Stimulated activated CD4-positive, alpha-beta T cell treated with anti-CD3 and anti-CD28 coated beads, Interleukin-2, amount 100 ng/mL, for 48 hours (primary cell): ENCODE data around the gene SPATA9.

Experiments
- DNase-seq, 2 donors: peaks; one replicate each; pipeline ENCODE4 v3.0.0-alpha.2; 2020

Gene SPATA9

DNA sequence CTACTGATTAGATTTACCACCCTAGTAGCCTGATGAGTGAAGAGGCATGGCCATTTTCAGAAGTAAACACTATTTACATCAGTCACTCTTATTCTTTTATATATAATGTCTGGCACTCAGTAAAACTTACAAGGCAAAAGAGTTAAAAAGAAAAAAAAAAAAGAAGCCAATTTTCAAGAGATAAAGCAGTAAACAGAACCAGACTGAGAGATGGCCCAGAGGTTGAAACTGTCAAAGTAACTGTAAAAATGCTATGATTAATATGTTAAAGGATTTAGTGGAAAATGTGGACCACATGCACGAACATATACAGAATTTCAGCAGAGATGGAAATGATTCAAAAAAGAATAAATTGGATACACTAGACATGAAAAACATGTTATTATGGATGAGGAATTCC lies 69.3 kb downstream of the SPATA9 start:
- DNase-seq: no peak

DNA sequence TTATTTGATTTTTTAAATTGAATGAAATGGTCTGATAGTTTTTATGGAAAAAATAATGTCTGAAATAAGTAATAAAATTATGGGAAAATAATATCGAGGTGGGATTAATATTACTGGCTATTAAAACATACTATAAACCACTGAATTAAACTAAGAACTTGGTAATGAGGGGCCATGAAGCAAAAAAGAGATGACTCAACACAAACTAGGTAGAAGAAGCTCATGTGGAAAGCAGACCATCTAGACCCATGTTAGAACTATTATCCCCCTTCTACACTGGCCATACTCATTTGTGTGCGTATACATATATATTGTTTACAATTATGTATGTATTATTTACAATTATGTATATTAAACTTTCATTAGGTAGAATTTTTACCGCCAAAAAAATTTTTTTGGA lies 71.4 kb downstream of the SPATA9 start:
- DNase-seq: no peak

DNA sequence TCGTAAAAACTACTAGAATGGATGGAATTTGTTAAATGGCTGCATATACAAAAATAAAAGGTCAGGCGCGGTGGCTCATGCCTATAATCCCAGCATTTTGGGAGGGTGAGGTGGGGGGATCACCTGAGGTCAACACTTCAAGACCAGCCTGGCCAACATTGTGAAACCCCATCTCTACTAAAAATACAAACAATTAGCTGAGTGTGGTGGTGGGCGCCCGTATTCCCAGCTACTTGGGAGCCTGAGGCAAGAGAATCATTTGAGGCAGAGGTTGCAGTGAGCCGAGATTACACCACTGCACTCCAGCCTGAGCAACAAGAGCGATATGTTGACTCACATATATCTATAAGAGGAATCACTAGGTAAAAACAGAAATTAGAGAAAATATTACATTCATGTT lies 72.2 kb downstream of the SPATA9 start:
- DNase-seq: no peak

DNA sequence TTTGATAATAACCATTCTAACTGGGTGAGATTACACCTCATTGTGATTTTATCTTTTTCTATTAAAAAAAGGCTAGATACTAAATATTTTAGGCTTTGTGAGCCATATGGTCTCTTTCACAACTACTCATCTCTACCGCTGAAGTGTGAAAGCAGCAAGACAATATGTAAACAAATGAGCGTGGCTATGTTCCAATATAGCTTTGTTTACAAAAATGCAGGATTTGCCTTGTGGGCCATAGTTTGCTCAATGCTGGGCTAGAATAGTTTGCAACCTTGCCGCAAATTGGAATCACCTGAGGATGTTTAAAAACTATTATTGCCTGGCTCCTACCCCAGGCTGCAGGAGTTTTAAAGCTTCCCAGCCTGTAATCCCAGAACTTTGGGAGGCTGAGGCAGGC lies 73.1 kb downstream of the SPATA9 start:
- DNase-seq: no peak
